Measurements from ENCODE around the gene NUP155. TPM values are rescaled to one million over a fixed set of nuclear protein-coding genes. Genes with fewer than 3 reads are reported as not detected.
"Not testable (repeated sequence)": the region's sequence is repeated elsewhere in the genome, so short reads cannot be mapped to it uniquely, and the experiment has no call there.

The NUP155 gene
- total RNA-seq (10 to 100 TPM; 19.9 to 32.5 (median 21.0) TPM), polyA plus RNA-seq (10 to 100 TPM in 1 of 2 donors, 1 to 10 TPM in 1; 4.7 to 12.4 TPM)
- long read RNA-seq, donor 1, partial matches to known transcripts: 8 of 13 reads
- long read RNA-seq, donor 1, other reads (novel, unspliced or antisense): 5 of 13 reads
- long read RNA-seq, donor 2, full-length matches to known transcripts: 2 of 26 reads
- long read RNA-seq, donor 2, partial matches to known transcripts: 24 of 26 reads
- long read RNA-seq, donor 2, other reads (novel, unspliced or antisense): 0 of 26 reads
- long read RNA-seq, donor 3, full-length matches to known transcripts: 13 of 26 reads
- long read RNA-seq, donor 3, partial matches to known transcripts: 2 of 26 reads
- long read RNA-seq, donor 3, other reads (novel, unspliced or antisense): 11 of 26 reads

GRCh38 chr5:37370864-37371726 is at the start of gene NUP155:
TSS of gene NUP155 (minus strand) at chr5:37371106. CDS start at chr5:37370977, 129 bp downstream.
- H3K4me3 ChIP-seq: peak within 1 kb of the TSS; percentile 87
- peak; percentile 90 to 93 (median 91) for DNase-seq
- no peaks in the 10 kb centered on the region for H3K9me3 ChIP-seq
- H3K27me3 ChIP-seq: no peaks in the 10 kb centered on the region
- H3K27ac ChIP-seq: peak within 1 kb of the TSS; percentile 13 to 75
- intact Hi-C loops (cut with DNase I): no loop called here
- WGBS, 3 donors: 1% methylated on average over 49 of the region's 49 CpGs
- peaks cover 4% of the 10 kb centered on the region for H3K4me1 ChIP-seq (ENCODE audit: insufficient read depth)
- H3K36me3 ChIP-seq: no peaks in the 10 kb centered on the region
- TF ChIP-seq, protein P1, sequence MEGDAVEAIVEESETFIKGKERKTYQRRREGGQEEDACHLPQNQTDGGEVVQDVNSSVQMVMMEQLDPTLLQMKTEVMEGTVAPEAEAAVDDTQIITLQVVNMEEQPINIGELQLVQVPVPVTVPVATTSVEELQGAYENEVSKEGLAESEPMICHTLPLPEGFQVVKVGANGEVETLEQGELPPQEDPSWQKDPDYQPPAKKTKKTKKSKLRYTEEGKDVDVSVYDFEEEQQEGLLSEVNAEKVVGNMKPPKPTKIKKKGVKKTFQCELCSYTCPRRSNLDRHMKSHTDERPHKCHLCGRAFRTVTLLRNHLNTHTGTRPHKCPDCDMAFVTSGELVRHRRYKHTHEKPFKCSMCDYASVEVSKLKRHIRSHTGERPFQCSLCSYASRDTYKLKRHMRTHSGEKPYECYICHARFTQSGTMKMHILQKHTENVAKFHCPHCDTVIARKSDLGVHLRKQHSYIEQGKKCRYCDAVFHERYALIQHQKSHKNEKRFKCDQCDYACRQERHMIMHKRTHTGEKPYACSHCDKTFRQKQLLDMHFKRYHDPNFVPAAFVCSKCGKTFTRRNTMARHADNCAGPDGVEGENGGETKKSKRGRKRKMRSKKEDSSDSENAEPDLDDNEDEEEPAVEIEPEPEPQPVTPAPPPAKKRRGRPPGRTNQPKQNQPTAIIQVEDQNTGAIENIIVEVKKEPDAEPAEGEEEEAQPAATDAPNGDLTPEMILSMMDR (IDR thresholded peaks at IDR 0.05): peak in 1 of 3 donors; percentile 10
- TF ChIP-seq EP300 (IDR thresholded peaks at IDR 0.05): no peak
- peak; percentile 71 for TF ChIP-seq POLR2A (IDR thresholded peaks at IDR 0.05)

DNA sequence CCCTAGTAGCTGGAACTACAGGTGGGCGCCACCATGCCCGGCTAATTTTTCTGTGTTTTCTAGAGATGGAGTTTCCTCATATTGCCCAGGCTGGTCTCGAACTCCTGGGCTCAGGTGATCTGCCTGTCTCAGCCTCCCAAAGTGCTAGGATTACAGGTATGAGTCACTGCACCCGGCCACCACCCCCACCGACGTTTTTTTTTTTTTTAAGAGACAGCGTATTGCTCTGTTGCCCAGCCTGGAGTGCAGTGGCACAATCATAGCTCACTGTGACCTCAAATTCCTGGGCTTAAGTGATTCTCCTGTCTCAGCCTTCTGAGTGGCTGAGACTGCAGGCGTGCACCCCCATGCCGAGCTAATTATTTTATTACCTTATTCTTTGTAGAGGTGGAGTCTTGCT is 46.4 kb upstream of the NUP155 start:
- Histone ChIP-seq H3K27ac (no peak overlapping the region), H3K9me3 (no peaks in the 10 kb centered on the region), H3K36me3 (no peaks in the 10 kb centered on the region), H3K4me1 (ENCODE audit: insufficient read depth) (no peaks in the 10 kb centered on the region), H3K4me3 (no peak overlapping the region), H3K27me3 (no peaks in the 10 kb centered on the region)
- no peak for TF ChIP-seq POLR2A (IDR thresholded peaks at IDR 0.05)
- TF ChIP-seq, protein P1 (IDR thresholded peaks at IDR 0.05): no peak
- no peak for TF ChIP-seq EP300 (IDR thresholded peaks at IDR 0.05)
- 94 to 96% (median 95%) methylated on average over 9 of the region's 9 CpGs for WGBS, 3 donors
- no peak for DNase-seq
- intact Hi-C loops (cut with DNase I): no loop called here

GRCh38 chr5:37415456-37415855 is 44.5 kb upstream of the NUP155 start:
- H3K4me1 ChIP-seq (ENCODE audit: insufficient read depth); H3K27ac ChIP-seq; H3K27me3 ChIP-seq; intact Hi-C loops (cut with DNase I); H3K36me3 ChIP-seq; H3K4me3 ChIP-seq; DNase-seq; H3K9me3 ChIP-seq: not testable (repeated sequence)
- WGBS, 3 donors: 89 to 100% (median 98%) methylated on average over 4 to 16 of the region's 33 CpGs

DNA sequence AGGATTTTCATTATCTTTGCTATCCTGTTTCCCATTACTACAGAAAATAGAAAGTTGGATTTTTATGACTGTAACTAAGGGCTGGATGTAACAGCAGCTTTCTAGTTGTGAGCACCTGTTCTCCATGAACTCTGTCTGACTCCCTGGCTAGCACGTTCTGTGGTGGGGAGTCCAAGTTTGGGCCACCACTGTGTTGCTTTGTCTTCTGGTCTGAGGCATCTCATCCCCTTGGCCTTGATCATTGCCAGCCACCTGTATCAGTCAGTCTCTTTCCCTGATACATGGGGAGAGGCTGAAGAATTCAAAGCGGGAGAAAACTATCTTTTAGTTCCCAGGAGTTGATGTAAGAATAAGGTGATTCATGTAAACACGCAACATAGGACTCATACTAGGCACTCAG is 41.6 kb upstream of the NUP155 start:
- no peaks in the 10 kb centered on the region for H3K4me1 ChIP-seq (ENCODE audit: insufficient read depth)
- no peak for TF ChIP-seq POLR2A (IDR thresholded peaks at IDR 0.05)
- no peak for TF ChIP-seq EP300 (IDR thresholded peaks at IDR 0.05)
- TF ChIP-seq, protein P1 (IDR thresholded peaks at IDR 0.05): no peak
- DNase-seq: no peak
- no peak overlapping the region for H3K4me3 ChIP-seq
- intact Hi-C loops (cut with DNase I): no loop called here
- no peaks in the 10 kb centered on the region for H3K36me3 ChIP-seq
- H3K27ac ChIP-seq: no peak overlapping the region
- 71 to 84% (median 74%) methylated on average over 3 of the region's 3 CpGs for WGBS, 3 donors
- no peaks in the 10 kb centered on the region for H3K9me3 ChIP-seq
- H3K27me3 ChIP-seq: no peaks in the 10 kb centered on the region
